ENCODE results near the gene LZTS2. TPM values are rescaled to one million over a fixed set of nuclear protein-coding genes. Genes with fewer than 3 reads are reported as not detected.

The LZTS2 gene
- total and polyA plus RNA-seq, 2 of the 4 experiments (the other 2 are of a cell fraction), result 19.2 to 101 TPM

GRCh38 chr10:101030496-101031127 lies 31.0 kb downstream of the LZTS2 start:
- Histone ChIP-seq H2BK20ac (ENCODE audit: low read depth, low read length) (no peak overlapping the region), H2AFZ (replicated peaks; ENCODE audit: low read length, poor library complexity) (peak overlapping the region; percentile 99), H2BK15ac (ENCODE audit: low read depth, low read length) (no peak overlapping the region), H3K9ac (ENCODE audit: low read depth, low read length) (peak overlapping the region; percentile 27; the same call in 1 of the 2 replicates), H3K56ac (ENCODE audit: extremely low read depth, insufficient read depth, low read length) (no peak overlapping the region), H4K5ac (ENCODE audit: low read depth, low read length) (no peak overlapping the region), H3K27me3 (ENCODE audit: control insufficient read depth, insufficient read depth, low read length) (peaks cover 2% of the 10 kb centered on the region; the same call in 1 of the 2 replicates), H4K20me1 (ENCODE audit: insufficient read depth, low read length) (peaks cover 26% of the 10 kb centered on the region), H3K9me1 (ENCODE audit: insufficient read depth, low read length) (peaks cover 2% of the 10 kb centered on the region; the same call in 1 of the 2 replicates), H3K4ac (ENCODE audit: low read depth, low read length) (no peak overlapping the region), H3K23ac (ENCODE audit: low read depth, low read length) (no peak overlapping the region), H4K8ac (ENCODE audit: low read depth in 2 of 2, low read length in 2 of 2) (peak overlapping the region in 1 of 2 experiments; percentile 69; a peak in 2 of 4 replicates), H3K18ac (ENCODE audit: low read depth, low read length) (no peak overlapping the region), H4K91ac (ENCODE audit: insufficient read depth, low read depth, low read length) (no peak overlapping the region), H3K36me3 (ENCODE audit: control insufficient read depth, insufficient read depth, low read length) (peaks cover 10% of the 10 kb centered on the region), H3K14ac (replicated peaks; ENCODE audit: low read depth, low read length) (0 out of 2 replicates have a peak overlapping the region, but pooled peaks have one; percentile 45), H3K9me3 (ENCODE audit: control insufficient read depth, insufficient read depth, low read length) (no peaks in the 10 kb centered on the region), H3K27ac (ENCODE audit: insufficient read depth, low read length) (no peak overlapping the region), H3K79me1 (ENCODE audit: low read depth in 1 of 2, low read length in 2 of 2) (peaks cover 10 to 47% of the 10 kb centered on the region in 2 experiments; a peak in 3 of 4 replicates), H2AK5ac (ENCODE audit: low read depth, low read length) (no peak overlapping the region), H2AK9ac (replicated peaks; ENCODE audit: low read depth, low read length, poor library complexity) (peak overlapping the region; percentile 97), H3K4me3 (ENCODE audit: insufficient read depth, low read depth, low read length) (peak overlapping the region; percentile 60), H2BK5ac (ENCODE audit: low read depth, low read length, poor library complexity, severe bottlenecking) (no peak overlapping the region), H3K4me2 (ENCODE audit: low read depth, low read length) (peak overlapping the region; percentile 87), H2BK120ac (ENCODE audit: low read depth, low read length) (no peak overlapping the region), H3K4me1 (ENCODE audit: control insufficient read depth, insufficient read depth, low read length) (peaks cover 2% of the 10 kb centered on the region)
- no peak for TF ChIP-seq SMC3 (IDR thresholded peaks at IDR 0.05; ENCODE audit: low read depth, low read length)
- no peak for TF ChIP-seq MAFK (IDR thresholded peaks at IDR 0.05; ENCODE audit: low read depth, low read length)
- no peak for TF ChIP-seq MXI1 (IDR thresholded peaks at IDR 0.05; ENCODE audit: borderline replicate concordance, low read depth, low read length)
- TF ChIP-seq NFE2L2 (IDR thresholded peaks at IDR 0.05; ENCODE audit: low read depth, low read length), result no peak
- no peak for TF ChIP-seq RFX5 (IDR thresholded peaks at IDR 0.05; ENCODE audit: low read depth, low read length)
- no peak for TF ChIP-seq BHLHE40 (IDR thresholded peaks at IDR 0.05; ENCODE audit: low read depth, low read length)
- TF ChIP-seq RAD21 (IDR thresholded peaks at IDR 0.05; ENCODE audit: low read length), result no peak
- no peak for TF ChIP-seq FOS (IDR thresholded peaks at IDR 0.05; ENCODE audit: low read depth, low read length)
- no peak for TF ChIP-seq USF2 (IDR thresholded peaks at IDR 0.05; ENCODE audit: low read depth, low read length)
- TF ChIP-seq, protein P1, sequence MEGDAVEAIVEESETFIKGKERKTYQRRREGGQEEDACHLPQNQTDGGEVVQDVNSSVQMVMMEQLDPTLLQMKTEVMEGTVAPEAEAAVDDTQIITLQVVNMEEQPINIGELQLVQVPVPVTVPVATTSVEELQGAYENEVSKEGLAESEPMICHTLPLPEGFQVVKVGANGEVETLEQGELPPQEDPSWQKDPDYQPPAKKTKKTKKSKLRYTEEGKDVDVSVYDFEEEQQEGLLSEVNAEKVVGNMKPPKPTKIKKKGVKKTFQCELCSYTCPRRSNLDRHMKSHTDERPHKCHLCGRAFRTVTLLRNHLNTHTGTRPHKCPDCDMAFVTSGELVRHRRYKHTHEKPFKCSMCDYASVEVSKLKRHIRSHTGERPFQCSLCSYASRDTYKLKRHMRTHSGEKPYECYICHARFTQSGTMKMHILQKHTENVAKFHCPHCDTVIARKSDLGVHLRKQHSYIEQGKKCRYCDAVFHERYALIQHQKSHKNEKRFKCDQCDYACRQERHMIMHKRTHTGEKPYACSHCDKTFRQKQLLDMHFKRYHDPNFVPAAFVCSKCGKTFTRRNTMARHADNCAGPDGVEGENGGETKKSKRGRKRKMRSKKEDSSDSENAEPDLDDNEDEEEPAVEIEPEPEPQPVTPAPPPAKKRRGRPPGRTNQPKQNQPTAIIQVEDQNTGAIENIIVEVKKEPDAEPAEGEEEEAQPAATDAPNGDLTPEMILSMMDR (conservative IDR thresholded peaks at IDR 0.05; ENCODE audit: low read depth, low read length), result no peak
- TF ChIP-seq MAZ (IDR thresholded peaks at IDR 0.05; ENCODE audit: borderline replicate concordance, low read depth, low read length), result no peak
- 0% methylated on average over 11 of the region's 25 CpGs; no CpG with 5 or more reads in 1 of the 2 experiments for WGBS, 2 experiments (ENCODE audit: extremely low coverage in 2 of 2, insufficient read length in 1 of 2)
- ATAC-seq (ENCODE audit: low read depth) (no peak), DNase-seq (no peak)
- dilution Hi-C loops (cut with HindIII; ENCODE audit: low sequenced_read_pairs, unreplicated experiment) (no loop called here), intact Hi-C loops (cut with micrococcal nuclease) (loop anchor here (5.0 kb wide), 1 partner anchor 37 kb away; no protein-coding TSS in a partner anchor), in situ Hi-C loops (cut with MboI; ENCODE audit: low sequenced_read_pairs) (no loop called here)
- CTCF ChIA-PET, result interaction anchor here (0.6 to 2.1 kb wide), 5 partner anchors 11 to 30 kb away, joined by 3 to 7 read pairs (median 4); no protein-coding TSS in a partner anchor
- POLR2A ChIA-PET (ENCODE audit: unreplicated experiment), result interaction anchor here (0.5 kb wide), 1 partner anchor 48 kb away, joined by 3 read pairs; no protein-coding TSS in a partner anchor
- no TSS peak for BruUV-seq (replicated peaks)

Data from IMR-90 (cell line).